Gastroesophageal sphincter (tissue), 4 donors: ENCODE data around the gene SDC4. TPM values are rescaled to one million over a fixed set of nuclear protein-coding genes. Genes with fewer than 3 reads are reported as not detected.

Experiments used
- ATAC-seq: fragments of 150-250 bp; one replicate; pipeline ENCODE4 v1.9.1; 2016; ENCODE audit warnings: mild to moderate bottlenecking, moderate library complexity
- H3K27ac ChIP-seq, 4 donors: fragments of 200-600 bp; sonication (generic) in 3 of 4; 1 replicate in 3 of 4; 2 replicates in 1 of 4; pipeline ENCODE4 v1.5.1; 2016 to 2019
- H3K27me3 ChIP-seq: fragments of 200-600 bp; sonication (generic); one replicate; pipeline ENCODE4 v1.5.1; 2019
- H3K36me3 ChIP-seq, 2 donors: fragments of 200-600 bp; sonication (generic); one replicate each; pipeline ENCODE4 v1.5.1; 2019; ENCODE audit warnings: control low read depth in 1 of 2
- H3K4me1 ChIP-seq, 3 donors: fragments of 200-600 bp; sonication (generic); 1 replicate in 2 of 3; 2 replicates in 1 of 3; pipeline ENCODE4 v1.5.1; 2016 to 2019; ENCODE audit warnings: control low read depth in 2 of 3
- H3K4me3 ChIP-seq, 2 donors: fragments of 200-600 bp; sonication (generic); one replicate each; pipeline ENCODE4 v1.5.1; 2019; ENCODE audit warnings: mild to moderate bottlenecking in 1 of 2, moderate library complexity in 1 of 2
- H3K9me3 ChIP-seq, 3 donors: fragments of 200-600 bp; sonication (generic); one replicate each; pipeline ENCODE4 v1.5.1; 2017 to 2019; ENCODE audit warnings: control low read depth in 2 of 3
- CTCF ChIP-seq, 4 experiments: fragments of 200-600 bp in 2 of 4; fragments of 450-650 bp in 2 of 4; sonication (generic) in 1 of 4; IDR thresholded peaks; one replicate each; pipeline ENCODE4 v1.5.1; 2017 to 2019; ENCODE audit warnings: antibody characterized with exemption in 4 of 4, mild to moderate bottlenecking in 2 of 4, moderate library complexity in 2 of 4
- EP300 ChIP-seq: sonication (generic); formaldehyde crosslinking; IDR thresholded peaks from one replicate; pipeline ENCODE4 v1.6.1; 2017; ENCODE audit warnings: antibody characterized with exemption, mild to moderate bottlenecking
- POLR2A ChIP-seq, 2 donors: fragments of 450-650 bp; IDR thresholded peaks; one replicate each; pipeline ENCODE4 v1.6.1; 2017; ENCODE audit warnings: antibody characterized with exemption in 2 of 2, mild to moderate bottlenecking in 2 of 2, moderate library complexity in 1 of 2
- POLR2AphosphoS5 ChIP-seq: sonication (generic); formaldehyde crosslinking; IDR thresholded peaks from one replicate; pipeline ENCODE4 v1.6.1; 2017; ENCODE audit warnings: antibody characterized with exemption
- WGBS, 2 donors: methylation state at CpG; one replicate each; pipeline ENCODE4 v1.1.5; 2018; ENCODE audit warnings: low coverage in 1 of 2; 5-methylcytosine and 5-hydroxymethylcytosine counted together
- total RNA-seq, 4 donors: library from RNA; depleted of rRNA; stranded (reverse); fragments of >200 nt; gene quantifications; one replicate each; pipeline ENCODE4 v1.1.0, GENCODE V29; 2016

The SDC4 gene
- total RNA-seq, 4 donors from 2014 or later: 75.1 to 182 (median 84.2) TPM

- Histone ChIP-seq H3K27me3 (no peaks in the 10 kb centered on the region), H3K9me3 (no peaks in the 10 kb centered on the region), H3K27ac (peak overlapping the region; percentile 85 to 96 (median 95)), H3K4me3 (peak overlapping the region; percentile 1 to 80), H3K36me3 (no peaks in the 10 kb centered on the region), H3K4me1 (peaks cover 16 to 100% (median 83%) of the 10 kb centered on the region in 3 donors)
- peak; percentile 58 for ATAC-seq
- WGBS, 2 donors: 6% methylated on average over 3 of the region's 16 CpGs; no CpG with 5 or more reads in 1 of the 2 donors
- TF ChIP-seq POLR2A (IDR thresholded peaks at IDR 0.05) (peak in 1 of 2 donors; percentile 24), CTCF (IDR thresholded peaks at IDR 0.05) (no peak), POLR2AphosphoS5 (peak; percentile 58), EP300 (no peak)
Observed at GRCh38 chr20:45341939-45342854, 6.0 kb downstream of the SDC4 start.

- no peak for ATAC-seq
- no peaks in the 10 kb centered on the region for H3K36me3 ChIP-seq
- peaks cover 18 to 100% (median 86%) of the 10 kb centered on the region in 3 donors for H3K4me1 ChIP-seq
- no peaks in the 10 kb centered on the region for H3K9me3 ChIP-seq
- TF ChIP-seq POLR2A (IDR thresholded peaks at IDR 0.05) (no peak), POLR2AphosphoS5 (no peak), CTCF (IDR thresholded peaks at IDR 0.05) (no peak), EP300 (no peak)
- peak overlapping the region; percentile 85 to 96 (median 95) for H3K27ac ChIP-seq
- H3K27me3 ChIP-seq: no peaks in the 10 kb centered on the region
- H3K4me3 ChIP-seq: peak overlapping the region in 1 of 2 donors; percentile 80
- WGBS, 2 donors: 43% methylated on average over 2 of the region's 3 CpGs; no CpG with 5 or more reads in 1 of the 2 donors
Observed at GRCh38 chr20:45341579-45341938, 6.7 kb downstream of the SDC4 start.

GRCh38 chr20:45340951-45341350, 7.3 kb downstream of the SDC4 start:
- Histone ChIP-seq H3K4me1 (peaks cover 18 to 100% (median 80%) of the 10 kb centered on the region in 3 donors), H3K9me3 (no peaks in the 10 kb centered on the region), H3K27me3 (no peaks in the 10 kb centered on the region), H3K27ac (peak overlapping the region in 3 of 4 donors; percentile 95 to 96 (median 95)), H3K36me3 (no peaks in the 10 kb centered on the region), H3K4me3 (no peak overlapping the region)
- ATAC-seq: no peak
- TF ChIP-seq CTCF (IDR thresholded peaks at IDR 0.05) (no peak), EP300 (no peak), POLR2AphosphoS5 (no peak)
- WGBS, 2 donors: 20 to 44% methylated on average over 1 of the region's 1 CpG

- peaks cover 18 to 96% (median 73%) of the 10 kb centered on the region in 3 donors for H3K4me1 ChIP-seq
- TF ChIP-seq POLR2AphosphoS5 (no peak), EP300 (no peak), POLR2A (IDR thresholded peaks at IDR 0.05) (no peak)
- 30 to 62% methylated on average over 2 to 4 of the region's 5 CpGs for WGBS, 2 donors
- H3K27me3 ChIP-seq: no peaks in the 10 kb centered on the region
- H3K9me3 ChIP-seq: no peaks in the 10 kb centered on the region
- peak overlapping the region; percentile 67 to 96 (median 95) for H3K27ac ChIP-seq
- ATAC-seq: no peak
- H3K4me3 ChIP-seq: no peak overlapping the region
- H3K36me3 ChIP-seq: peaks cover 0 to 2% of the 10 kb centered on the region in 2 donors
Observed at GRCh38 chr20:45340236-45340847, 7.9 kb downstream of the SDC4 start.

GRCh38 chr20:45339799-45340198, 8.4 kb downstream of the SDC4 start:
- H3K4me1 ChIP-seq: peaks cover 18 to 91% (median 68%) of the 10 kb centered on the region in 3 donors
- 100% methylated on average over 1 to 2 of the region's 2 CpGs for WGBS, 2 donors
- peak overlapping the region; percentile 67 to 96 (median 95) for H3K27ac ChIP-seq
- no peak for ATAC-seq
- H3K36me3 ChIP-seq: peaks cover 0 to 8% of the 10 kb centered on the region in 2 donors
- H3K9me3 ChIP-seq: no peaks in the 10 kb centered on the region
- no peak overlapping the region for H3K4me3 ChIP-seq
- no peaks in the 10 kb centered on the region for H3K27me3 ChIP-seq
- TF ChIP-seq EP300 (no peak), POLR2A (IDR thresholded peaks at IDR 0.05) (no peak), CTCF (IDR thresholded peaks at IDR 0.05) (no peak), POLR2AphosphoS5 (no peak)
